Left hindlimb (tissue), 1 donor: ENCODE measurements around the gene ATP5F1A.
A peak's percentile ranks its signal among the peaks of the same experiment; 100 is the strongest.
"Not testable (repeated sequence)": the region's sequence is repeated elsewhere in the genome, so short reads cannot be mapped to it uniquely, and the experiment has no call there.

Experiments
- DNase-seq: peaks from one replicate; pipeline ENCODE4 v3.0.0-alpha.2; 2018

Gene ATP5F1A

GRCh38 chr18:46072959-46073358 is 25.1 kb downstream of the ATP5F1A start:
- DNase-seq, result no peak

- no peak for DNase-seq
Measured at GRCh38 chr18:46072376-46072867, 25.7 kb downstream of the ATP5F1A start.

GRCh38 chr18:46071653-46072375 is 26.3 kb downstream of the ATP5F1A start, which contains the start of gene PSTPIP2:
PSTPIP2 (minus strand) TSS chr18:46072260; CDS start chr18:46072188, 72 bp downstream.
- DNase-seq, result peak; percentile 75

GRCh38 chr18:46070815-46071652 is 27.1 kb downstream of the ATP5F1A start:
- DNase-seq, result peak; percentile 35

GRCh38 chr18:46070232-46070631 is 27.9 kb downstream of the ATP5F1A start:
- no peak for DNase-seq

- DNase-seq, result no peak
Measured at GRCh38 chr18:46069524-46069923, 28.6 kb downstream of the ATP5F1A start.

- DNase-seq, result no peak
Measured at GRCh38 chr18:46068763-46069162, 29.3 kb downstream of the ATP5F1A start.

- DNase-seq, result no peak
Measured at GRCh38 chr18:46067438-46068007, 30.6 kb downstream of the ATP5F1A start.

- DNase-seq, result no peak
Measured at GRCh38 chr18:46062781-46063180, 35.3 kb downstream of the ATP5F1A start.

- DNase-seq, result no peak
Measured at GRCh38 chr18:46061796-46062195, 36.3 kb downstream of the ATP5F1A start.

- DNase-seq, result no peak
Measured at GRCh38 chr18:46061387-46061786, 36.7 kb downstream of the ATP5F1A start.

GRCh38 chr18:46060359-46060841 is 37.7 kb downstream of the ATP5F1A start:
- no peak for DNase-seq

- DNase-seq, result no peak
Measured at GRCh38 chr18:46055838-46056230, 42.3 kb downstream of the ATP5F1A start.

GRCh38 chr18:46054956-46055837 is 42.9 kb downstream of the ATP5F1A start:
- DNase-seq, result no peak

GRCh38 chr18:46053368-46054095 is 44.6 kb downstream of the ATP5F1A start:
- DNase-seq, result no peak

- DNase-seq, result no peak
Measured at GRCh38 chr18:46051731-46052461, 46.2 kb downstream of the ATP5F1A start.

- no peak for DNase-seq
Measured at GRCh38 chr18:46050268-46050667, 47.8 kb downstream of the ATP5F1A start.

- DNase-seq, result no peak
Measured at GRCh38 chr18:46048641-46049040, 49.5 kb downstream of the ATP5F1A start.

- not testable (repeated sequence) for DNase-seq
Measured at GRCh38 chr18:46047369-46047768, 50.7 kb downstream of the ATP5F1A start.

- DNase-seq, result no peak
Measured at GRCh38 chr18:46046688-46047087, 51.4 kb downstream of the ATP5F1A start.

GRCh38 chr18:46046126-46046525 is 52.0 kb downstream of the ATP5F1A start:
- DNase-seq, result no peak
